Hematopoietic multipotent progenitor cell treated with erythropoietin and hydrocortisone succinate and interleukin-3 and kit ligand, for 6 days (in vitro differentiated cells): ENCODE data around the gene KRTAP12-1.
A peak's percentile ranks its signal among the peaks of the same experiment; 100 is the strongest.

ENCODE experiments used
- DNase-seq: peaks from one replicate; pipeline ENCODE4 v3.0.0-alpha.2; 2015

KRTAP12-1 gene

DNA sequence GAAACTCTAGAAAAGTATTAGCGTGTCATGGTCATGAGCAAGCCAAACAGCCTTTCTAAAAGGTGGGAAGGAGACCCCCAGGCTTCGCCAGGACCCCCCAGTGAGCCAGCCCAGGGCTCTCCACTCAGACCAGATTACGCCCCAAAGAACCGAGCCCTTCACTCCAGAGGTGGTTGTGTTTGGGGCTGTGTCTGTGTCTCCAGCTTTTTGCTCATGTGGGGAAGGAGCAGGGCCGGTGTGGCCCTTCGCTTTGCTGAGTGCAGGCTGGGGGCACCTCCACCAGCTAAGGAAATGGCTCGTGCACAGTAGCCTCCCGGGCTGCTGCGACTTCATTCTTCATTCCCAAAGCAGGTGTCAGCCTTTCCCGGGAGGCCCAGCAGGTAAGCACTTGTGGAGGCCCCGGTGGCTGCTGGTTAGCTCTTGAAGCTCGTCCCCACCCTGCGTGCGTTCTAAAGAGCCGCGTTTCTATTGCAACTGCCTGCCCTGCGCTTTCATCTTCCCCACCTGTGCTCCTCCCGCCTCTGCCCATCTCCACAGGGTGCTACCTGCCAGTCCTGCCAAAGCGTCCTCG lies 28.9 kb upstream of the KRTAP12-1 start:
- no peak for DNase-seq

DNA sequence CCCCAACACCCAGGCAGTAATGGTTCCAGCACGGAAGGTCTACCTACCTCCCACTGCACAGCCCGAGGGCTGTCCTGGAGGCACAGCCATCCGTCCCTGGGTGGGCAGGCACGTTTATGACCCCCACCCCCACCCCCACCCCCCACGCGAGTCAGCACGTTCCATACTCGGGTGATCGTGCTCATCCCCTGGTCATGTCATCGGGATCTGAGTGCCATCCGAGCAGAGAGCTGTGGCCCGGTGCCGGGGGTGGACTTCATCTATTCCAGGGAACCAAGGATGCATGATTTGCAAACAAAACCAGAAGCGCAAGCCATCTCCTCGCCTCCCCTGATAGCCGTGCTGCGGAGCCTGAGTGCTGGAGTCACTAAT lies 28.3 kb upstream of the KRTAP12-1 start:
- no peak for DNase-seq

DNA sequence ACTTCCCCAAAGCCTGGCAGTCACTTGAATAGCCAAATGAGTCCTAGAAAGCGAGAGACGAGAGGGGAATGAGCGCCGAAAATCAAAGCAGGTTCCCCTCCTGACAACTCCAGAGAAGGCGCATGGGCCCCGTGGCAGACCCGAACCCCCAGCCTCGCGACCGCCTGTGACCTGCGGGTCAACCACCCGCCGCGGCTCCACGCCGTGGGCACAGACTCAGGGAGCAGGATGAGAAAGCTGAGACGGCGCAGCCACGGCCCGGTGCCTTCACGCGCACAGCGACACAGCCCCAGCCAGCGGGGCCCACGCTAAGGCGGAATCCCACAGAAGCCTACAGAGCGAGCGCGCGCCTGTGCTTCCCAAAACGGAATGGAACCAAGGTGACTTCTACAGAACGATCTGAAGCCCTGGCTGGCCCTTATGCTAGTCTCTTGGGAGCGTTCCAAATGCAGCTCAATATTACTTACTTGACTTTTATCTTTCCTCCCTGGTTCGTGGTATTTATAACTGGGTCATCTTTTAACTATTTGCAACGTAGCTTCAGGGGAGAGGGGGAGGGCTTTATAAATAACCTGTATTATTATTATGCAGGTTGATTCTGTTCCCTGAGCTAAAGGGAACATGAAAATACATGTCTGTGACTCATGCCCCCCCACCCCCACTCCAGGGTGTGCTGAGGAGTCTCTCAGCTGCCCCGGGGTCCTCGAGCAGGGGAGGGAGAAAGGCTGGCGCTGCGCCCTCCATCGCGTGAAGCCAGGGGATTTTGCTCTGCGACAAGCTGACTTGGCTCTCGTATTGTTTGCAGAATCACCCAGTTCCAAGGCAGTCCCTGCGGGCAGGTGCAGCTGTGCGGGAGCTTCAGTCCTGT lies 27.7 kb upstream of the KRTAP12-1 start:
- peak; percentile 19 for DNase-seq

DNA sequence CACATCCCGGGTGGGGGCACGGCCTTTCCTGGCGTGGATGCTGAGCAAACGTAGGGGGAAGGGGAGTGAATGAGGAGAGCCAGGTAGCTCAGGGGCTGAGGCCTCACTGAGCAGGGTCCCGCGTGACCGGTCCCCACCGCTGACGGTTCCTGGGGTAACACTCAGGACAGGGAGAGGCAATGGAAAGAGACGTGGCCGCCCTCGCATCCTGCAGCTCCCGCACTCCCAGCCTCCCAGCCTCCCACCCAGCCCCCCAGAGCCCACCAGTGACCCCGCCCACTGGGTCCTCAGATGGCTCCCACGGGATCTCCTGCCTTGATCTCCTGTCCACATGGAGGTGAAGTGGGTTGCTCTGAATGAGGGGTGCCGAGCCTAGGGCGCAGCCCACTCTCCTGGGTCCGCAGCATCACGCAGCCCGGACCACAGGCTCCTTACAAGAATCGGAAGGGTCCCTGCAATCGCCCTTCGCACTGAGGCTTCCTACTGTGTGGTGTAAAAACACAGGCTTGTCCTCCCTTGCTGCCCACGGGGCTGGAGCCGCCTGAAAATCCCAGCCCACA lies 27.0 kb upstream of the KRTAP12-1 start:
- DNase-seq = no peak

DNA sequence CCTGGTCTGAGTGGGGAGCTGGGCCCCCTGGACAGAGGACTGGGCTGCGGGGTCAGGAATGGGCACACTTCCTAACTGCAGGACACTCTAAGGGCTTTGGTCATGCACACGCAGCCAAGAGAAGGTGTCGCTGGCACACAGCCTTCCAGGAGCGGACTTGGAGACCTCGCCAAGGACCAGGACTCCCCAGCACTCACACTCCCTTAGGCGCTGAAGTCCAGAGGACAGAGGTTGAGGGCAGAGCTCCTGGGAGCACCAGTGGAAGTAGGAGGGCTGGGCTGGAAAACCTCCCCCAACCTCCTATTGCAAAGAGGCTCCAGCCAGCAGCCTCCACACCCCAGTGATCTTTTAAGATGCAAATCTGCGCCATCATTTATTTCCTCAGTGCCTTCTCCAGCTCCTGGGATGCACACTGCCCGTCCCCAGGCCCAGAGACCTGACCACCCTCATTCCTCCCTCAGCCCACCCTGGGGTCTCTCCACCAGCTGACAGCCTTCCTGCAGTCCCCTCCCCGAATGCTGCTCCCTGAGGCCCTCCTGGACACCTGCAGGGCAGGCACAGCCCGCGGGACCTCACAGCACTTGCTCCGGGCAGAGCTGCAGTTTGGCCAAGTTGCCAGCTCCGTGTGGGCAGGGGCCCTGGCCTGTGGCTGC lies 26.4 kb upstream of the KRTAP12-1 start:
- DNase-seq = no peak

DNA sequence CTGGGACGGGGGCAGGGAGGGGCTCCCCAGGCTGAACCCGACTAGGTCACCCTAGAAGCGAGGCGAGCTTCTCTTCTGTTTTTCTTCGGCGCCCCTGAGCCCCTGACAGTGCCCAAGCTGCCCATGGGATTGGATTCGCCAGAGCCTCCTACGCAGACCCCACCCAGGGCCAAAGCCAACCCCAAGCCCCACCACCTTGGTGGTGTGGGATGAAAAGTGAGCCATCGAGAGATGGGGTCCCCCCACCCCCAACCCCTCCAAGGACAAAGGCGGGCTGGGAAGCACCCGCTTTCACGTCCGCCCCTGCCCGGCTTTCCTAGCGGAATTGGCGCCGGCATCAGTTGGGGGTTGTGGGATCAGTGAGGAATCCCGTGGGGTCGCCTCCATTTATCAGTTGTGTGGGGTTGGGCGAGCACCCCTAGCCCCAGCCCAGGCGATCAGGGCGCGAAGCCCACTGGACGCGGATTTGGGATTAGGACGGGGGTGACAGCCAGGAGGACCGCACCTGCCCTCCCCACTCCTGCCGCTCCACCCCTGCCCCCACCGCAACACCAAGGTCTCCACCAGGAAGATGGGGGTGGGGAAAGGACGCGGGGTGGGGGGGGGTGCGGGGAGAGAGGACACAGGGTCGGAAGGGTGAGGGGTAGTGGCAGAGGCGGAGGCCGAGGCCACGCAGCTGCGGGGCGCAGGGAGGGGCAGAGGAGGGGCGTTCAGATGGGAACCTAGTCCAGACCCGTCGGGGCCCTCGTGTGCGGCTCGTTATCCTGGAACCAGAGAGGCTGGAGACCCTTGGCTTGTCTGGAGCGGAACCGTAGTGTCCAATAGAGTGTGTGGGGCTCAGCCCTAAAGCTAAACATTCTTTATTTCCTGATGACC lies 25.0 kb upstream of the KRTAP12-1 start:
- no peak for DNase-seq

DNA sequence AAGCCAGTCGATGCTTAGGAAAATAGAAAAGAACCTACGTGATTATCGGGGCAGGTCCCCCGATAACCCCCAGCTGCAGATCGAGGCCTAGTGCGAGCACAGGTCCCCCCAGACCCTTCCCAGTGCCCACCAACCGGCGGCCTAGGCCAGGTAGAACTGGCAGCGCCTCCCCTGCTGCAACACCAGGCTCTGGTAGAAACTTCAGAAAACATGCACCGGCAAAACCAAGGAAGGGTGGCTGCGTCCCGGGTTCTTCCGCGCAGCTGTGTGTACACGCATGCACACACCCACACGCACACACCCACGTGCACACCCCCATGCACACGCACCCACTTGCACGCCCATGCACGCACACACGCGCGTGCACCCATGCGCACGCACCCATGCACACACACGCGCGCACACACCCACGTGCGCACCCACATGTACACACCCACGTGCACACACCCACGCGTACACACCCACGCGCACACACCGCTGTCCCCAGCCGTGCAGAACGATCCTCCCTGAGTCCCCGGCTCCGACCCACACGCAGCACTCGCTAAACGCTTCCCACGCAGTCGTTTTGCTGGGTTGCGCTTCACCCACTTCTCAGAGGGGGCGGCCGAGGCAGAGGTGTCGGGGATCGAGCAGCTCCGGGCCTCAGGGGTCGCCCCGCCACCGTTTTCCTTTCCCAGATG lies 24.2 kb upstream of the KRTAP12-1 start:
- DNase-seq = no peak

DNA sequence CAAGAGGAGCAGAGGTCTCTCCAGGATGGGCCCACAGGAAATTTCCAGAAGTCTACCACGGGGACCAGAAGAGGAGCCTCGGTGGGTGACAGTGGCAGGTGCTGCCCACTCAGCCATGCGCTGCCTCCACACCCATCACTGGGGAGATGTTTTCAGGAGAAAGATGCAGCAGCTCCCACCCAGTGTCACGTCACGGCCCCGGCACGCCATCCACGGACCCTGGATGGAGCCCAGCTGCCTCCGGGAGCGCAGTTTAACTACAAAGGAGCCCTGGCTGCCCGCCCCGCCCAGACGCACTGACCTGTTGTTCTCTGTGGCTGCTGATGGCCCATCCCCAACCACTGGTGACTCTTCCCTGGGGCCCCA lies 22.7 kb upstream of the KRTAP12-1 start:
- DNase-seq = no peak

DNA sequence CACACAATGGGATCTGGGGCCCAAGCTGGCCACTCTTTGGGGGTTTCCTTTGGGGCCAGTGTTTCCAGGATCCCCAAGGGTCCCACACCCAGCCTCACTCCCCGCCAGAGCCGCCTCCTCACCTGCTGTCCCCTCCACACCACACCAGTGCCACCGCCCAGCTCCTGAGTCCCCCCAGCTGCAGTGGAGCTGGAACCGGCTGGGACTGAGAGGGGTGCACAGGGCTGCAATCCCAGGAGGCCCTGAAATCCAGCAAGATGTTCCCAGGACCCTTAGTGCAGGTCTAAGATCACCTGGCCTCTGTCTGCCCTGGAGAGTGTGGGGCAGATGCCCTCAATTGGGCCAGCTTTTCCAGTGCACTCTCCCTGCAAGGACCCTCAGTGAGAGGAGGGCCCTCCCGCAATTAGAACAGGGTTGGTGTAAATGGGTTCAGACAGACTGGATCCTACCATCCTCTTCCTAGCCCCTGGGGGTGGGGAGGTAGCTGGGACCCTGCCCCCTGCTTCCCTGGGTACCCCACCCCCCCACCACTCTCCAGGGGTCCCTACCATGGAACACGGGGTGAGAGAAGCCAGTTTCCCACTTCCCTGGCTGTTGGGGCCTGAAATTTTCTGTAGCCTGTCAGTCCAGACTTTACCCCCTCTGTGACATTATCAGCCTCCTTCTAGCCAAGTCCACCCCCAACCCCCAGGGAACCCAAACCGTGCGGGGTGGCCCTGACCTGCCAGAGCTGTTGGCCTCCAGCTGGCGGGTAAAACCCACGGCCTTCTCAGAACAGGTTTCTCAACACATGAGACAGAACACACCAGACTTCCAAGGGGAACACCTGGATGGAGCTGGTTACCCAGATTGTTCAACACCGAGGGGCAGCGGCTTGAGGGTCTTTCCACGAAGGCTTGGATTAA lies 22.0 kb upstream of the KRTAP12-1 start:
- DNase-seq = no peak

DNA sequence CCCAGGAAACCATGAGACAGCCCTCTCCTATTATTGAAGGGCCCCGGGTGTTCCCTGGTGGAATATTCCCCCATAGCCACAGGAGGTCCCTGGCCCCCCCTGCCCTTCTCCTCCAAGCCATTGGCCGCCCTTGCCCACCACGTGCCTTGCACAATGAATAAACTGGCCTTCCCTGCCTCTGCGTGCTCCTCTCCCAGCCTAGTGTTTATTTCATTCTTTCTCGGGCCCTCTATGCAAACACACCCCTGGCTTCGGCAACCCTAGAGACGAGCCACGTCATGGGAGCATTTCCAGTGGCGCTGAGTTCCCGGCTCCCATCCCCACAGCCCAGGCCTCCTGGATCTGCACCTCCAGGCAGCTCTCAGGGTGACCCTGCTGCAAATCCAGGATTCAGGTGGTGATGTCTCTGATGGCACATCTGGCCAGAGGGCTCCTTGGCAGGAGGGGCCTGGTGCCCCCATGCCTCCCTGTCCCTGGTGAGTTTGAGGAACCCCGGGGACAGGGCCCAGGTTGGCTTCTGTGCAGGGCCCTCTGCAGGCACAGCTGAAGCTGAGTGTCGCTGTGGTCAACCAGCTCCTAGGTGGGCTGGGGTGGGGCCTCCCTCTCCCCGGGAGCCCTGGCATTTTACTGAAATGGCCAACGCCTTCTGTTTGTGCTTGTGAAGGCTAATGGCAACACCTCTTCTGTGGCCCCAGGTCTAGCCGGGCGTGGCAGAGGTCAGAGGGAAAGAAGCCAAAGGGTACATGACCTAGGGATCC lies 21.2 kb upstream of the KRTAP12-1 start:
- DNase-seq = no peak

DNA sequence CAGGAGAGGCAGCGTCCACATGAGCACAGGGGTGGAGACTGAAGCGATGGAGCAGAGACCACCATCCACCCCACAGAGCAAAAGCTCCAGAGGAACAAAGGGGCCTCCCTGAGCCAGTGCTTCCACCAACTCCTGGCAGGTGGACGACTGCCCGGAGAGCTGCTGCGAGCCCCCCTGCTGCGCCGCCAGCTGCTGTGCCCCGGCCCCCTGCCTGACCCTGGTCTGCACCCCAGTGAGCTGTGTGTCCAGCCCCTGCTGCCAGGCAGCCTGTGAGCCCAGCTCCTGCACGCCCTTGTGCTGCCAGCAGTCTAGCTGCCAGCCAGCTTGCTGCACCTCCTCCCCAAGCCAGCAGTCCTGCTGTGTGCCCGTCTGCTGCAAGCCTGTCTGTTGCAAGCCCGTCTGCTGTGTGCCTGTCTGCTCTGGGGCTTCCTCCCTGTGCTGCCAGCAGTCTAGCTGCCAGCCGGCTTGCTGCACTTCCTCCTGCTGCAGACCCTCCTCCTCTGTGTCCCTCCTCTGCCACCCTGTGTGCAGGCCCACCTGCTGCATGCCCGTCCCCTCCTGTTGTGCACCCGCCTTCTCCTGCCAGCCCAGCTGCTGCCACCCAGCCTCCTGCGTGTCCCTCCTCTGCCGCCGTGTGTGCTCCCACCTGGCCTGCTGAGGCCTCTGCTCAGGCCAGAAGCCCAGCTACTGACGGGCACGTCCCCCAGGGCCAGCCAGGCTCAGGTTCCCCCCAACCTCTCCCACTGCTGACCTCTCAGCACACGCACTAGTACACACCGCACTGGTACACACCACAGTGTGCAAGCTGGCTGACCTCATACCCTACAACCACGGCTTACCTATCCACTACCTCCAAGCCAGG lies 20.4 kb upstream of the KRTAP12-1 start:
- no peak for DNase-seq

DNA sequence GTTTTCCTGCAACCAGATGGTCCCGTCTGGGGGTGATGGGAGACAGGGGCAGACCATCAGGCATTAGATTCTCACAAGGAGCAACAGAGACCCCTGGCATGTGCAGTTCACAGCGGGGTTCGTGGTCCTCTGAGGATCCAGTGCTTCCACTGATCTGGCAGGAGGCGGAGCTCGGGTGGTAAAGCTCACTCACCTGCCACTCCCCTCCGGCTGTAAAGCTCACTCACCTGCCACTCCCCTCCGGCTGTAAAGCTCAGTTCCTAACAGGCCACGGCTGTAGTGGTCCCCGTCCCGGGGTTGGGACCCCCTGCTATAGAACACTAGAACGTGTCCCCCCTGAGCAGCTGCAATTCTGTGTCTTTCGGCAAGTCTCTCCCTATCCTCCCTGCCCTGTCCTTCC lies 19.6 kb upstream of the KRTAP12-1 start:
- DNase-seq = no peak

DNA sequence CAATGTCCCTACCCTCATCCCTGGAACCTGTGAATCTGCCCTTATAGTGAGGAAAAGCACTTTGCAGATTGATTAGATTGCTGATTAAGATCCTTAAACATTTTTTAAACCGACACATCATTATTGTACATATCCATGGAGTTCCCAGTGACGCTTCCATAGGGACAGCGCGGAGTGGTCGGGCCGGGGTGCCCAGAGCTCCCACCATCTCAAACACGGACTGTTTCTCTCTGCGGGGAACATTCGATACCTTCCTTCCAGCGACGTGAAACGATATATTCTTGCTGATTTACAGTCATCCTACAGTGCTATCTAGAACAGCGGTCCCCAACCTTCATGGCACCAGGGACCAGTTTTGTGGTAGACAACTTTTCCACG lies 19.0 kb upstream of the KRTAP12-1 start:
- DNase-seq = no peak

DNA sequence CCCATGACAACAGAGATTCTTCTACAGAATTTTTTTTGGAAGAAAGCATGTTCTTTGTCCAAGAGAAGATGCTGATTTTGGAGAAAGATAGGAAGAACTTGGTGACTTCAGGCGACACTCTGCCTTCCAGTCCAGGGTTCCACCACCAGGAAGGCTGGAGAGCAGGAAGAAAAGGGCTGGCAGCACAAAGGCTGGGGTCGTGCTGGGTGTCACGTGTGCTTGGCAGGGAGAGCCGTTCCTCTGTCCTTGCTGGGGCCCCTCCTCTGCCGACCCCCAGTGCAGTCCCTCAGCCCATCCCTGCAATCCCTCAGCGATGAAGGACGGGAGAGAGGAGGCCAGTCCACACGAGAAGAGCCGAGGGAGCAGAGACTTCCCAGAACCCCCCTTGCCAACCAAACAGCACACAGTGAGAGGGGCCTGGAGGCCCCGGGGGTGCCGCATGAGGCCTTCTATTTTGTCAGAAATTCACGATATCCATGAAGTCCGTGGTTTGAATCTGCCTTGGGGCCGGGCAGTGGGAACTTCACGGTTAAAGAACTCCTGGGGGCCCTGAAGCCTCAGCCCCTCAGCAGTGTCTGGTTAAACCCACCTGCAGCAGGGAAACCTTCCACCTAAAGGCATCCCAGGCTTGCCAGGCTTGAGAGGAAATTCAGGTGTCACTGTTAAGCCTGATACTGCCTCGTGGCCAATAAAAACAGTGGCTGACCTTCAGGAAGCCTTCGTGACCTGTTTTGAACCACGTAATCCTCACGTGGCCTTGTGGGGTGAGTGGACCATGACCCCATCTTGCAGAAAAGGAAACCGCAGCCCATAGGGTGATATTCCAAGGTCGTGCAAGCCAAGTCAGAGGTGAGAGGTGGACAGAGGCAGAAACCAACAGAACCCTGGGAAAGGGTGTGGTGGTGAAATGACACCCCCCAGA lies 18.4 kb upstream of the KRTAP12-1 start:
- DNase-seq = no peak

DNA sequence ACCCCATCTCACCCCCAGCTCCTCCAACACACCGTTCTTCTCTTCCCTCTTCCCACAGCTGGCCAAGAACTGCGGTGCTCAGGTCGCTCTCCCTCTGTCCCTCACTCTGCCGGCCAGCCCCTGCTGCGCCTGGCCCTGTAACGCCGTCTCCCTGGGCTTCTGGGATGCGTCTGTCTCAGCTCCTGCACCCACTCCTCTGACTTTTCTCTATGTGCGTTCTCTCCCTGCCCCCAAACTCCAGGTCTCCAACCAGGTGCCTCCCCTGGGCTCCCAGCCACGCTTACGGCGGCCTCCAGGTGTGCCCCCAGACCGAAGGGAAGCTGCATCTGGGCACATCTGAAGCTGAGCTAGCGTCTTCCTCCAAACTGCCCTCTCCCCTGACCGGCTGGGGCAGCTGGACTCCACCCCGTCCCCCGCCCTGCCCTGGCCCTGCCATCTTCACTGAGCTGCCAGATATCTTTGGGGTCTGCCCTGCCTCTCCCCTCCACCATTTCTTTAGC lies 17.6 kb upstream of the KRTAP12-1 start:
- no peak for DNase-seq

DNA sequence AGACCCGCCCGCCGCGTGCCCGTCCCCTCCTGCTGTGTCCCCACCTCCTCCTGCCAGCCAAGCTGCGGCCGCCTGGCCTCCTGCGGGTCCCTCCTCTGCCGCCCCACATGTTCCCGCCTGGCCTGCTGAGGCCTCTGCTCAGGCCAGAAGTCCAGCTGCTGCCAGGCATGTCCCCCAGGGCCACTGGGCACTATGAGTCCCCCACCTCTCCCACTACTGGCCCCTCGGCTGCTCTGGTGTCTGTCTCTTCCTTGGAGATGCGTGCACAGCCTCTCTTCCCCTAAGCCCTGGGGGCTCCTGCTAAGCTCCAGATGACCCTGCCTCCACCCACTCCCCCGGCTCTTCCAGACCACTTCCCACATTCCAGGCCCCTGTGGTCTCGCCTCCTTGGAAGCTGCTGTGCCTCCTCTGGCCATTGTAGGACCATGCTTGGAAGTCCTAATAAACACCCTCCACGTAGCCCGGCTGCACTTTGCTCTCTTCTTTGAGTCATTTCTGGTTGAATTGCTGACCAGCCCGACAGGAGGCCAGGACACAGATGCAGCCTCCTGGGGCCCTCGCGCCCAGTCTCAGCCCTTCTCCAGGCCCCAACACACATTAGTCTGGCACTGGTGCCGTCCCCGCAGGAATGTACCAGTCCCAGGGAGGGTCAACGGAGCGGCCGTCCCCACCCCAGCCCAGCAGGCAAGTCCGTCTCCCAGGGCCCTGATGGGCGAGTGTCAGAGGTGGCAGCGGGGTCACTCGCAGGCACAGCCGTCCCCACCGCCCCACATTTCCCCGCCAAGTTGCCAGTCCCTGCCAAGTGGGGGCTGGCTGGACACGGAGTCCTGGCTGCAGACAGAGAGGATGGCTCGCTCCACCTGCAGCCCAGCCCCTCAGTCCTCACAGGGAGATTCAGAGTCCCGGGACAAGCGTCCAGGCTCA lies 16.1 kb upstream of the KRTAP12-1 start:
- DNase-seq = no peak
